GM10266 (cell line): Measurements from ENCODE around the gene GHDC.
A peak's percentile ranks its signal among the peaks of the same experiment; 100 is the strongest.

Experiments used
- DNase-seq: peaks from one replicate; pipeline ENCODE4 v3.0.0; 2012; ENCODE audit errors: extremely low spot score
- TF ChIP-seq, protein P1 (sequence below): IDR thresholded peaks from 2 replicates; pipeline ENCODE4 v1.5.1; 2012; ENCODE audit warnings: mild to moderate bottlenecking, low read depth; ENCODE audit not compliant: control insufficient read depth, insufficient read depth; ENCODE audit errors: missing control alignments

GHDC gene

DNA sequence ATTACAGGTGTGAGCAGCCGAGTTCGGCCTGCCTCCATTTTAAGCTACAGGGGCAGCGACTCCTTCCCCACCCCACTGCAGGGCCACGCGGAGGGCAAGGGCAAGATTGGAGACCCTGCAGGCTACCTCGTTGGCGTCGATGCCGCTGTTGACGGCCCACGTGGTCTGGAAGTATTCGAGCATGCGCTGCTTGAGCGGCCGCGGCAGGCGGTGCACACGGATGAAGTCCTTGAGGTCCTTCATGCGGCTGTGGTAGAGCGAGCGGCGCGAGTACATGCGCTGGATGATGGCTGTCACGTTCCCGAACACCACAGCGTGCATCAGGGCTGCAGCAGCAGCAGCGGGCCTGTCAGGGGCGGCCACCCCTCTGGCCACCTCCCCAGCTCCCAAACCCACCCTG, 24.9 kb downstream of the GHDC start:
- no peak for DNase-seq
- TF ChIP-seq, protein P1, sequence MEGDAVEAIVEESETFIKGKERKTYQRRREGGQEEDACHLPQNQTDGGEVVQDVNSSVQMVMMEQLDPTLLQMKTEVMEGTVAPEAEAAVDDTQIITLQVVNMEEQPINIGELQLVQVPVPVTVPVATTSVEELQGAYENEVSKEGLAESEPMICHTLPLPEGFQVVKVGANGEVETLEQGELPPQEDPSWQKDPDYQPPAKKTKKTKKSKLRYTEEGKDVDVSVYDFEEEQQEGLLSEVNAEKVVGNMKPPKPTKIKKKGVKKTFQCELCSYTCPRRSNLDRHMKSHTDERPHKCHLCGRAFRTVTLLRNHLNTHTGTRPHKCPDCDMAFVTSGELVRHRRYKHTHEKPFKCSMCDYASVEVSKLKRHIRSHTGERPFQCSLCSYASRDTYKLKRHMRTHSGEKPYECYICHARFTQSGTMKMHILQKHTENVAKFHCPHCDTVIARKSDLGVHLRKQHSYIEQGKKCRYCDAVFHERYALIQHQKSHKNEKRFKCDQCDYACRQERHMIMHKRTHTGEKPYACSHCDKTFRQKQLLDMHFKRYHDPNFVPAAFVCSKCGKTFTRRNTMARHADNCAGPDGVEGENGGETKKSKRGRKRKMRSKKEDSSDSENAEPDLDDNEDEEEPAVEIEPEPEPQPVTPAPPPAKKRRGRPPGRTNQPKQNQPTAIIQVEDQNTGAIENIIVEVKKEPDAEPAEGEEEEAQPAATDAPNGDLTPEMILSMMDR: no peak

DNA sequence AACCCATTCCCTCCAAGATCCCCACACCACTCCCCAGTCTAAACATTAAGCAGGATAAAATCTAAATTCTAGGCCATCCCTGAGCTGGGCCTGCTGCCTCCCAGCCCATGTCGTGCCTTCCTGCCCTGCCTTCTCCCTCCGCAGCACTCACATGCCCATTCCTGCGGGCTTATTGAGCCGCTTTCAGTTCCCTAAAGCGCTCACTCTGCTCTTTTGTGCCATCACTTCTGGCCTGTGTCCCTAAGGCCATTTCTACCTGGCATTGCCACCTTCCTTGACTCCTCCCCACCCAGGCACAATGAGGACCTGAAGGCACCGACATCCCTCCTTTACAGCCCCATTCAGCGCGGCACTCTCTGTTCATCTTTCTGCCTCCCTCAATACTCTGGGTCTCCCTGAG, 26.5 kb downstream of the GHDC start:
- no peak for DNase-seq
- TF ChIP-seq, protein P1: no peak

DNA sequence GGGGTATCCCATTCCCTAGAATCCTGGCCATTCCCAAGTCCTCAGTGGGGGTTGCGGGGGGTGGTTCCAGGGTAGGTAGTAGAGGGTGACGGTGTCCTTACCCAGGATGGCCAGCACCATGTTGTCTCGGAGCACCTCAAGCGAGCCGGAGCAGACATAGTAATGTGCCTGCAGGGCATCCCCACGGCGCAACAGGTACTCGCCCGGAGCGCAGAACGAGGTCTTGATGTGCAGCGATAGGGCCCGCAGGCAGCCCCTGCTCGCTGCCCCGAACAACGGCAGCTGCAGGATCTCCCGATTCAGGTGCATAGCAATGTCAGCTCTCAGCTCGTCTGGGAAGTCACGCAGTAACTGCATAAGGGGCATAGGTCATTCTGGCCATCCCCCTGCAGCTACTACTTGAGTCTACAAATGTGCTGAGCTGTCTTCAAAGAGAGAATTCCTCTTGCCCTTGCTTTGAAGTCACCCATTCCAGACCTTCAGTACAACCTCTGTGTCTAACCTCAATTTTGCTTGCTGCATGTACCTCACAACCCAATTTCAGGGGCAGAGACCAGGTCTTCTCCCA, 28.0 kb downstream of the GHDC start:
- no peak for DNase-seq
- TF ChIP-seq, protein P1: no peak

DNA sequence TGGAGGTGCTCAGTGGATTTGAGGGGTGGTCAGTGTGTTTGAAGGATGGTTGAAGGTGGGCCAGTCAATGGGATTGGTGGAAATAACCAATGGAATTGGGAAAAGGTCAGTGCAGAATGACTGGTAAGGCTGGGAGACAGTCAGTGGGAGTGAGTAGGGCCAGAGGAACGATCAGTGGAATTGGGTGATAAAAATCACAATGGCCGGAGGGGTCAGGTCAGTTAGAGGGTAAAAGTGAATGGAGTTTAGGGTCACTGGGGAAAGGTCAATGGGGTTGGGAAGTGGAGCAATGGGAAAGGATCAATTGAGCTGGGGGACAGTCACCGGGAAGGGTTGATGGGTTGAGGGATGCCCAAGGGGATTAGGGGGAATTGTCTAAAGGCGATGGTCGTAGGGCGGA, 28.5 kb downstream of the GHDC start:
- TF ChIP-seq, protein P1: no peak

DNA sequence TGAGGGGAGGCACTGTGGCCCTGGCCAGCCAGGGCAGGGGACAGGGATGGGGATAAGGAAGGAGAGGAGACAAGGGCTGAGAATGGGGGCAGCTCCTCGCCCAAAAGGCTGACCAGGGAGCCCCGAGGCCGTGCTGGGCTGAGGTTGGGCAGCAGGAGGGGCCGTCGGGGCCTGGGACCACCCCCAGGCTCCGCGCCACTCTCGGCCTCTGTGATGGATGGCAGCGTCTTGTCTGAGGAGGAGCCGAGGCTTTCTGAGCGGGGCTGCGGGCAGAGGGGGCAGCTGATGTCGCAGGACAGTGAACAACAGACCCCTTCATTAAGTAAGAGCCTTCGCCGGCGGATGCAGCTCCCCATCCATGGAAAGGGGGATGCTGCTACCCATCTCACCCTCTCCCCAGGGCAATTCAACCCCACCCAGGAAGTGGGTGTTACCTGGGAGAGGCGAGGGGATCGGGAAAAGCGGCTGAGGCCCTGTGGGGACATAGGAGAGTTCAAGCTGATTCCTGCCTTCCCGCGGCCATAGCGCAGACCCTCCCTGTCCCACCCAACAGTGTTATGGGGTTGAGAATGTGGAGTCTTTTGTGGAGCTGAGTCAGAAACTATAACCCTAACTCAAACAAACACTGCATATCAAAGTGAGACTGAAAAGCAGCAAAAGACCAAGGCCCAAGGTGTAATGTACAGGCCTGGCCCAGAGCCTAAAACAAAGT, 30.4 kb downstream of the GHDC start:
- no peak for DNase-seq
- TF ChIP-seq, protein P1: no peak

More for the DNA sequence above, 28.5 kb downstream of the GHDC start:
- DNase-seq: no peak

DNA sequence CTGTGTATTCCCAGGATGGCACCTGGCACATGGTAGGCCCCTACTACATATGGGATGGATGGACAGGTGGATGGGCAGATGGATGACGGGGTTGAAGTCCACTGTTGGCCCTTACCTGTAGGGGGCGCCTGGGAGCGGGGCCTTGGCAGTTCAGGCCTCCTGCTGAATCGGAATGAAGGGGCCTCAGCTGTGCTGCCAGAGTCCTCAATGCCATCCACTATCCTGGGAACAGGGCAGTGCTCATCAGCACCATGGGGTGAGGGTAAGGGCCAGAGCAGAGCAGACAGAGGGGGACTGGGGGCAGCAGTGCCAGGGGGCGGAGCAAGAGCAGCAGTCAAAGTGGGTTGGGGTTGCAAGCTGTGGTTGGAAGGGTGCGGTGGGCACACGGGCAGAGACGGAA, 31.2 kb downstream of the GHDC start:
- DNase-seq: peak; percentile 61
- TF ChIP-seq, protein P1: peak; percentile 51

DNA sequence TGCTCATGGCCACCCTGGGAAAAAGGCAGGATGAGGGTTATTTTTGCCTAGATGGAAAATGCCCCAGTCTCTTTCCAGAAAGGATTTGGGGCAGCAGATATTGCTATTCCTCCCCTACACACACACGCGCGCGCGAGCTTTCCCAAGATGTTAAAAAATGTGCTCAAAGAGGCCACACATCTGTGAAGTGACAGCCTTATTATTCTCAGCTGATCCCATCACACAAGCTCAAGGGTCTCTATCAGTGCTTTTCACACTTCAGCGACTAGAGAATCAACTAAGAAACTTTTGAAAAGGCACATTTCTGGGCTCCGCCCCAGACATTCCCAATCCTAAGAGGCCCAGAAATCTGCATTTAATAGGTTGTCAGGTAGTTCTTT, 33.8 kb downstream of the GHDC start:
- DNase-seq: no peak
- TF ChIP-seq, protein P1: no peak
